ENCODE results near the gene MET. TPM values are rescaled to one million over a fixed set of nuclear protein-coding genes. Genes with fewer than 3 reads are reported as not detected.

The MET gene
- total and polyA plus RNA-seq, 2 of the 8 experiments (the other 6 are each of a cell fraction or from before 2014, with no cell fraction given): 3.5 to 12.9 TPM

DNA sequence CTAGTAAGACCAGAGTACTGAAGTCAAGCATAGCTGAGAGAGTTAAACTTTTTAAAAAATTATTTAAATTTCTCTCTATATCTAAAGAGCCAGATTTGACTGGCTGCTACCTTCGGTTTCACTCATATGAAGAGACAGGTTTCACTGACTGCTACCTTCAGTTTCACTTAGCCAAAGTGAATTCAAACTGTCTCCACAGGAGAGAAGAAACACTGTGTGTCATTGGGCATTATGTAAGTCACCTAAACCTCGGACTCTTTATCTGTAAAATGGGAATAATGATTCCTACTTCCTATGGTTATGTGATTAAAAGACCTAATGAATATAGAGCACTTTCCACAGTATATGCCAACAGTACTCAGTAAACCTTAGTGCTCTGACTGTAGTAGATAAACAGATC lies 41.6 kb upstream of the MET start:
- H4K91ac ChIP-seq (replicated peaks; ENCODE audit: insufficient read length, low read length): no peak overlapping the region
- H3K23ac ChIP-seq (ENCODE audit: insufficient read length): no peak overlapping the region
- WGBS, 2 experiments (ENCODE audit: extremely low coverage in 1 of 2, insufficient coverage in 1 of 2, insufficient read length in 1 of 2, insufficient replicate concordance in 2 of 2, low coverage in 1 of 2, low lambda C conversion rate in 2 of 2, missing lambda C conversion rate in 1 of 2): 88% methylated on average over 2 of the region's 2 CpGs; no CpG with 5 or more reads in 1 of the 2 experiments
- H3K14ac ChIP-seq (ENCODE audit: insufficient read length): no peak overlapping the region
- no peaks in the 10 kb centered on the region for H3K79me1 ChIP-seq (ENCODE audit: low read depth, low read length)
- no peak for DNase-seq (ENCODE audit: low read depth in 1 of 2, low spot score in 2 of 2)
- H4K5ac ChIP-seq (ENCODE audit: insufficient read length, low read depth, low read length): no peak overlapping the region
- no peaks in the 10 kb centered on the region for H3K4me1 ChIP-seq (replicated peaks in 1 of 4; ENCODE audit: control insufficient read depth in 3 of 4, insufficient read depth in 4 of 4, low read length in 3 of 4)
- H4K20me1 ChIP-seq (replicated peaks in 1 of 2; ENCODE audit: control insufficient read depth in 1 of 2, insufficient read depth in 2 of 2, low read length in 2 of 2): no peaks in the 10 kb centered on the region
- H2AFZ ChIP-seq (ENCODE audit: low read length): no peak overlapping the region
- H4K8ac ChIP-seq (ENCODE audit: extremely low read depth, insufficient read depth, low read length): no peak overlapping the region
- no peaks in the 10 kb centered on the region for H3K36me3 ChIP-seq (ENCODE audit: control insufficient read depth in 2 of 4, insufficient read depth in 4 of 4, low read length in 3 of 4)
- H3K23me2 ChIP-seq (ENCODE audit: low read depth, low read length): no peaks in the 10 kb centered on the region; the same call in 1 of the 2 replicates
- no peak overlapping the region for H2BK5ac ChIP-seq (ENCODE audit: low read depth, low read length)
- H3K56ac ChIP-seq (replicated peaks; ENCODE audit: insufficient read length, low read depth, low read length): no peak overlapping the region
- no peak overlapping the region for H3K4ac ChIP-seq (replicated peaks; ENCODE audit: insufficient read length, low read depth, low read length)
- TF ChIP-seq ZNF274 (IDR thresholded peaks at IDR 0.05; ENCODE audit: borderline replicate concordance, extremely low read depth, low read length) (no peak), RAD21 (IDR thresholded peaks at IDR 0.05 in 1 of 2, conservative IDR thresholded peaks at IDR 0.05 in 1 of 2; ENCODE audit: low read depth in 2 of 2, low read length in 2 of 2) (no peak), JUN (IDR thresholded peaks at IDR 0.05; ENCODE audit: low read depth, low read length) (no peak), TAF7 (optimal IDR thresholded peaks at IDR 0.05; ENCODE audit: borderline replicate concordance, low read depth, low read length) (no peak), NRF1 (IDR thresholded peaks at IDR 0.05; ENCODE audit: low read depth, low read length) (no peak)
- ChIA-PET CTCF (ENCODE audit: partially characterized antibody) (interaction anchor here (0.6 to 1.5 kb wide), 4 partner anchors 11 to 403 kb away, joined by 3 to 4 read pairs (median 3); no protein-coding TSS in a partner anchor), POLR2A (ENCODE audit: partially characterized antibody) (interaction anchor here (0.6 kb wide), 1 partner anchor 10 kb away, joined by 3 read pairs; no protein-coding TSS in a partner anchor)
- H3K27me3 ChIP-seq (replicated peaks in 1 of 4; ENCODE audit: control insufficient read depth in 3 of 4, extremely low read depth in 1 of 4, insufficient read depth in 3 of 4, low read length in 3 of 4): no peaks in the 10 kb centered on the region
- no peak overlapping the region for H3K9ac ChIP-seq (replicated peaks in 1 of 4; ENCODE audit: extremely low read depth in 1 of 4, low read depth in 3 of 4, low read length in 3 of 4)
- FAIRE-seq: no peak
- no peak overlapping the region for H2AK5ac ChIP-seq (ENCODE audit: low read depth, low read length)
- no peak overlapping the region for H2BK15ac ChIP-seq (ENCODE audit: low read length)
- H2BK12ac ChIP-seq (ENCODE audit: low read depth, low read length): no peak overlapping the region
- no peak overlapping the region for H3K4me3 ChIP-seq (ENCODE audit: extremely low read depth in 1 of 4, insufficient read depth in 2 of 4, low read depth in 3 of 4, low read length in 4 of 4)
- no peaks in the 10 kb centered on the region for H3K9me3 ChIP-seq (ENCODE audit: insufficient read depth in 2 of 2, low read depth in 1 of 2, low read length in 1 of 2)
- no peak overlapping the region for H3K4me2 ChIP-seq (ENCODE audit: insufficient read depth in 1 of 2, low read depth in 2 of 2, low read length in 2 of 2)
- no peaks in the 10 kb centered on the region for H3K79me2 ChIP-seq (ENCODE audit: control insufficient read depth in 1 of 2, insufficient read depth in 2 of 2, low read length in 2 of 2)
- H3K27ac ChIP-seq (ENCODE audit: low read depth, low read length): no peak overlapping the region
- no peak overlapping the region for H2BK120ac ChIP-seq (replicated peaks; ENCODE audit: low read depth, low read length)
- no peak overlapping the region for H2BK20ac ChIP-seq (ENCODE audit: low read length)
- H3K18ac ChIP-seq (ENCODE audit: extremely low read depth, low read length): no peak overlapping the region
